Mesothelial cell of epicardium (in vitro differentiated cells): Measurements from ENCODE around the gene CSNK1A1. TPM values are rescaled to one million over a fixed set of nuclear protein-coding genes. Genes with fewer than 3 reads are reported as not detected.
"Not testable (repeated sequence)": the region's sequence is repeated elsewhere in the genome, so short reads cannot be mapped to it uniquely, and the experiment has no call there.

Experiments
- DNase-seq, 2 experiments: peaks; one replicate each; pipeline ENCODE4 v3.0.0; 2021; ENCODE audit warnings: low spot score in 2 of 2; ENCODE audit not compliant: unreplicated experiment in 2 of 2
- H3K27ac Mint-ChIP-seq: 2 replicates; pipeline ENCODE4 v1.8.0; 2021; ENCODE audit warnings: mixed read lengths
- H3K27me3 Mint-ChIP-seq: 2 replicates; pipeline ENCODE4 v1.8.0; 2021; ENCODE audit warnings: low read depth, mixed read lengths
- H3K36me3 Mint-ChIP-seq: 2 replicates; pipeline ENCODE4 v1.8.0; 2021; ENCODE audit warnings: mixed read lengths
- H3K4me1 Mint-ChIP-seq: 2 replicates; pipeline ENCODE4 v1.8.0; 2021; ENCODE audit warnings: mixed read lengths
- H3K4me3 Mint-ChIP-seq: 2 replicates; pipeline ENCODE4 v1.8.0; 2021; ENCODE audit warnings: mild to moderate bottlenecking, moderate library complexity, mixed read lengths
- H3K9me3 Mint-ChIP-seq: 2 replicates; pipeline ENCODE4 v1.8.0; 2021; ENCODE audit warnings: mixed read lengths
- total RNA-seq: library from RNA; stranded (reverse); gene quantifications from 3 replicates; pipeline ENCODE4 v1.2.1, GENCODE V29; 2021
- TF ChIP-seq, protein P1 (sequence below): fragments of 200-600 bp; sonication (generic); IDR thresholded peaks from one replicate; pipeline ENCODE4 v1.5.0; 2021; ENCODE audit warnings: antibody characterized with exemption; ENCODE audit not compliant: unreplicated experiment

The CSNK1A1 gene
- total RNA-seq, 1 donor from 2014 or later: 254 TPM

DNA sequence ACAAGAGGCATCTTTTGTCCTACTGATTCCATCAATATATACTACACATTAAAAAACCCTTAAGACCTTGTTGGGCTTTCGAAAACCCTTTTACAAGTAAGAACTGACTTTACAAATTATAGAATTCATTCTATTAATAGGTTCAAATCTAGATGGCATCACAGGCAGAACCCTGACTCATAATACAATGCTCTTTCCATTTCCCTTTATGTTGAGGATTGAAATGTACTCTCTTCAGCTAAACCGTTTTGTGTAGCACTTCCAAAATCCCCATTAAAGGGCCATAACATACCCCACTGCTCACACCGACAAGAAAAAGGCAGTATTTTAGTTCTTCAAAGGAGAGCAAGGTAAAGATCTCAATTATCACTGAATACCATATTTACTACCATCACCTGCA, 11.2 kb downstream of the CSNK1A1 start:
- TF ChIP-seq, protein P1, sequence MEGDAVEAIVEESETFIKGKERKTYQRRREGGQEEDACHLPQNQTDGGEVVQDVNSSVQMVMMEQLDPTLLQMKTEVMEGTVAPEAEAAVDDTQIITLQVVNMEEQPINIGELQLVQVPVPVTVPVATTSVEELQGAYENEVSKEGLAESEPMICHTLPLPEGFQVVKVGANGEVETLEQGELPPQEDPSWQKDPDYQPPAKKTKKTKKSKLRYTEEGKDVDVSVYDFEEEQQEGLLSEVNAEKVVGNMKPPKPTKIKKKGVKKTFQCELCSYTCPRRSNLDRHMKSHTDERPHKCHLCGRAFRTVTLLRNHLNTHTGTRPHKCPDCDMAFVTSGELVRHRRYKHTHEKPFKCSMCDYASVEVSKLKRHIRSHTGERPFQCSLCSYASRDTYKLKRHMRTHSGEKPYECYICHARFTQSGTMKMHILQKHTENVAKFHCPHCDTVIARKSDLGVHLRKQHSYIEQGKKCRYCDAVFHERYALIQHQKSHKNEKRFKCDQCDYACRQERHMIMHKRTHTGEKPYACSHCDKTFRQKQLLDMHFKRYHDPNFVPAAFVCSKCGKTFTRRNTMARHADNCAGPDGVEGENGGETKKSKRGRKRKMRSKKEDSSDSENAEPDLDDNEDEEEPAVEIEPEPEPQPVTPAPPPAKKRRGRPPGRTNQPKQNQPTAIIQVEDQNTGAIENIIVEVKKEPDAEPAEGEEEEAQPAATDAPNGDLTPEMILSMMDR: no peak
- Mint-ChIP-seq H3K4me1 (peaks cover 14% of the 10 kb centered on the region), H3K9me3 (no peaks in the 10 kb centered on the region), H3K36me3 (peaks cover 20% of the 10 kb centered on the region), H3K4me3 (no peak overlapping the region), H3K27ac (peak overlapping the region; percentile 47), H3K27me3 (no peaks in the 10 kb centered on the region)
- no peak for DNase-seq

- peaks cover 1% of the 10 kb centered on the region for H3K4me1 Mint-ChIP-seq
- H3K36me3 Mint-ChIP-seq: peaks cover 30% of the 10 kb centered on the region
- H3K27ac Mint-ChIP-seq: no peak overlapping the region
- TF ChIP-seq, protein P1: no peak
- no peaks in the 10 kb centered on the region for H3K9me3 Mint-ChIP-seq
- DNase-seq: no peak
- H3K27me3 Mint-ChIP-seq: no peaks in the 10 kb centered on the region
- no peak overlapping the region for H3K4me3 Mint-ChIP-seq
Observed at GRCh38 chr5:149537374-149537975, 13.8 kb downstream of the CSNK1A1 start.

GRCh38 chr5:149535787-149536186, 15.5 kb downstream of the CSNK1A1 start:
- not testable (repeated sequence) for H3K27me3 Mint-ChIP-seq, H3K4me3 Mint-ChIP-seq, H3K4me1 Mint-ChIP-seq, H3K27ac Mint-ChIP-seq, H3K9me3 Mint-ChIP-seq, DNase-seq
- H3K36me3 Mint-ChIP-seq: peaks cover 28% of the 10 kb centered on the region

GRCh38 chr5:149532413-149532812, 18.8 kb downstream of the CSNK1A1 start:
- H3K9me3 Mint-ChIP-seq: no peaks in the 10 kb centered on the region
- peaks cover 20% of the 10 kb centered on the region for H3K4me1 Mint-ChIP-seq
- no peaks in the 10 kb centered on the region for H3K27me3 Mint-ChIP-seq
- TF ChIP-seq, protein P1: no peak
- DNase-seq: no peak
- no peak overlapping the region for H3K27ac Mint-ChIP-seq
- H3K36me3 Mint-ChIP-seq: peaks cover 22% of the 10 kb centered on the region
- H3K4me3 Mint-ChIP-seq: no peak overlapping the region

DNA sequence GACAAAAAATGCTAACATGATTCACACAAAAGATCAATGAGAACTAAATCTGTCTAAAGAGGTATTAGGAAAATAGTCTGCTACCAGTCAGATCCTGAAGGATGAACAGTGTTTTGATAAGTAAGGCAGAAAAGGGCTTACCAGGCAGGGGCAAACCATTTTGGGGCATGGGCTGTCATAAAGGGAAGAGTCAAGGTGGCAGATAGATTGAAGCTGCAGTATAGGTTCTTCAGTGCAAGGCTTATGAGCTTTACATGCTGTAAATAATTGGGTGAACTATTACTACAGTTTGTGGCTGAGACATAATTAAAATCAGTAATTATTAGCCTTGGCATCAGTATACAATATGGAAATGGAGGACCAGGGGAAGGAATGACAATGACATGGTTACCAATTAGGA, 21.8 kb downstream of the CSNK1A1 start:
- Mint-ChIP-seq H3K4me1 (peaks cover 28% of the 10 kb centered on the region), H3K36me3 (peaks cover 11% of the 10 kb centered on the region), H3K27me3 (no peaks in the 10 kb centered on the region), H3K4me3 (no peak overlapping the region), H3K9me3 (no peaks in the 10 kb centered on the region), H3K27ac (no peak overlapping the region)
- TF ChIP-seq, protein P1: no peak
- DNase-seq: no peak

GRCh38 chr5:149528281-149529060, 22.8 kb downstream of the CSNK1A1 start:
- Mint-ChIP-seq H3K9me3 (no peaks in the 10 kb centered on the region), H3K36me3 (peaks cover 11% of the 10 kb centered on the region), H3K27ac (peak overlapping the region; percentile 4), H3K4me1 (peaks cover 28% of the 10 kb centered on the region), H3K27me3 (no peaks in the 10 kb centered on the region), H3K4me3 (no peak overlapping the region)
- DNase-seq: no peak
- TF ChIP-seq, protein P1: no peak
